NB4 (cell line): ENCODE results near the gene GPR155.

Source experiments
- POLR2A ChIP-seq: IDR thresholded peaks from 2 replicates; pipeline ENCODE4 v1.6.1; 2011; ENCODE audit warnings: mild to moderate bottlenecking; ENCODE audit not compliant: insufficient read length; ENCODE audit errors: extremely low read depth
- TF ChIP-seq, protein P1 (sequence below): IDR thresholded peaks from 2 replicates; pipeline ENCODE4 v1.6.1; 2011; ENCODE audit warnings: low read depth, low read length

DNA sequence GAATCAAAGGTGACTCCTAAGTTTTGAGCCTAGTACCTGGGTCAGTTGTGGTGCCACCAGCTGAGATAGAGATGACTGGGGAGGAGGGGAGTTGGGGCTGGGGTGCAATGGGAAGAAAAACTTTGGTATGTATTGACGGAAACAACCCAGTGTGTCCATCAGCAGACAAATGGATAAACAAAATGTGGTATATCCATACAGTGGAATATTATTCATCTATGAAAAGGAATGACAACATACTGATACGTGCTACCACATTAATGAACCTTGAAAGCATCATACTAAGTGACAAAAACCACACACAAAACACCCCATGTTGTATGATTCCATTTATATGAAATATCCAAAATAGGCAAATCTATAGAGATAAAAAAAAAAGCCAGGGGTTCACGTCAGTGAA is 41.1 kb upstream of the GPR155 start:
- TF ChIP-seq POLR2A: no peak
- TF ChIP-seq, protein P1, sequence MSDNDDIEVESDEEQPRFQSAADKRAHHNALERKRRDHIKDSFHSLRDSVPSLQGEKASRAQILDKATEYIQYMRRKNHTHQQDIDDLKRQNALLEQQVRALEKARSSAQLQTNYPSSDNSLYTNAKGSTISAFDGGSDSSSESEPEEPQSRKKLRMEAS: no peak
